ENCODE measurements around the gene CHMP2A.
"Not testable (repeated sequence)": the region's sequence is repeated elsewhere in the genome, so short reads cannot be mapped to it uniquely, and the experiment has no call there.

The CHMP2A gene

GRCh38 chr19:58577581-58577980 lies 22.7 kb upstream of the CHMP2A start:
- not testable (repeated sequence) for H3K9me3 ChIP-seq (ENCODE audit: control insufficient read depth in 2 of 2, low read length in 2 of 2); H3K27ac ChIP-seq (ENCODE audit: low read depth in 2 of 2, low read length in 2 of 2); H3K36me3 ChIP-seq (ENCODE audit: control insufficient read depth in 2 of 2, insufficient read depth in 2 of 2, low read length in 2 of 2); H3K9ac ChIP-seq (ENCODE audit: low read depth in 1 of 2, low read length in 2 of 2); H3K4me3 ChIP-seq (ENCODE audit: low read length in 2 of 2); H3K27me3 ChIP-seq (ENCODE audit: control insufficient read depth in 2 of 2, insufficient read depth in 2 of 2, low read length in 2 of 2)
- peaks cover 12 to 16% of the 10 kb centered on the region in 2 donors for H3K4me1 ChIP-seq (ENCODE audit: control insufficient read depth in 2 of 2, insufficient read depth in 2 of 2, low read length in 2 of 2)

- no peaks in the 10 kb centered on the region for H3K27me3 ChIP-seq (ENCODE audit: control insufficient read depth in 2 of 2, insufficient read depth in 2 of 2, low read length in 2 of 2)
- H3K4me1 ChIP-seq (ENCODE audit: control insufficient read depth in 2 of 2, insufficient read depth in 2 of 2, low read length in 2 of 2), result peaks cover 15 to 22% of the 10 kb centered on the region in 2 donors
- H3K9me3 ChIP-seq (ENCODE audit: control insufficient read depth in 2 of 2, low read length in 2 of 2), result no peaks in the 10 kb centered on the region
- H3K27ac ChIP-seq (ENCODE audit: low read depth in 2 of 2, low read length in 2 of 2), result peak overlapping the region; percentile 87 to 91
- H3K4me3 ChIP-seq (ENCODE audit: low read length in 2 of 2), result peak overlapping the region; percentile 88 to 91
- peaks cover 2 to 4% of the 10 kb centered on the region in 2 donors for H3K36me3 ChIP-seq (ENCODE audit: control insufficient read depth in 2 of 2, insufficient read depth in 2 of 2, low read length in 2 of 2)
- peak overlapping the region; percentile 67 to 85 for H3K9ac ChIP-seq (ENCODE audit: low read depth in 1 of 2, low read length in 2 of 2)
Measured at GRCh38 chr19:58575183-58576041, 20.5 kb upstream of the CHMP2A start.

GRCh38 chr19:58573658-58574164 lies 18.8 kb upstream of the CHMP2A start:
- H3K4me3 ChIP-seq (ENCODE audit: low read length in 2 of 2), result peak overlapping the region; percentile 79 to 96
- peaks cover 12 to 16% of the 10 kb centered on the region in 2 donors for H3K36me3 ChIP-seq (ENCODE audit: control insufficient read depth in 2 of 2, insufficient read depth in 2 of 2, low read length in 2 of 2)
- peak overlapping the region; percentile 96 to 100 for H3K27ac ChIP-seq (ENCODE audit: low read depth in 2 of 2, low read length in 2 of 2)
- peak overlapping the region; percentile 27 to 77 for H3K9ac ChIP-seq (ENCODE audit: low read depth in 1 of 2, low read length in 2 of 2)
- peaks cover 15 to 22% of the 10 kb centered on the region in 2 donors for H3K4me1 ChIP-seq (ENCODE audit: control insufficient read depth in 2 of 2, insufficient read depth in 2 of 2, low read length in 2 of 2)
- no peaks in the 10 kb centered on the region for H3K27me3 ChIP-seq (ENCODE audit: control insufficient read depth in 2 of 2, insufficient read depth in 2 of 2, low read length in 2 of 2)
- no peaks in the 10 kb centered on the region for H3K9me3 ChIP-seq (ENCODE audit: control insufficient read depth in 2 of 2, low read length in 2 of 2)

GRCh38 chr19:58572818-58573657 lies 18.1 kb upstream of the CHMP2A start, which contains the start of gene MZF1:
Gene MZF1 (minus strand): TSS chr19:58573335. CDS start chr19:58571389, 1,946 bp downstream.
- H3K4me3 ChIP-seq (ENCODE audit: low read length in 2 of 2), result peak within 1 kb of the TSS; percentile 79 to 96
- no peaks in the 10 kb centered on the region for H3K9me3 ChIP-seq (ENCODE audit: control insufficient read depth in 2 of 2, low read length in 2 of 2)
- no peaks in the 10 kb centered on the region for H3K27me3 ChIP-seq (ENCODE audit: control insufficient read depth in 2 of 2, insufficient read depth in 2 of 2, low read length in 2 of 2)
- H3K4me1 ChIP-seq (ENCODE audit: control insufficient read depth in 2 of 2, insufficient read depth in 2 of 2, low read length in 2 of 2), result peaks cover 15 to 22% of the 10 kb centered on the region in 2 donors
- peaks cover 15 to 18% of the 10 kb centered on the region in 2 donors for H3K36me3 ChIP-seq (ENCODE audit: control insufficient read depth in 2 of 2, insufficient read depth in 2 of 2, low read length in 2 of 2)
- H3K9ac ChIP-seq (ENCODE audit: low read depth in 1 of 2, low read length in 2 of 2), result peak within 1 kb of the TSS; percentile 77 to 99
- peak within 1 kb of the TSS; percentile 96 to 100 for H3K27ac ChIP-seq (ENCODE audit: low read depth in 2 of 2, low read length in 2 of 2)

- H3K36me3 ChIP-seq (ENCODE audit: control insufficient read depth in 2 of 2, insufficient read depth in 2 of 2, low read length in 2 of 2), result peaks cover 15 to 18% of the 10 kb centered on the region in 2 donors
- peak overlapping the region; percentile 77 to 99 for H3K9ac ChIP-seq (ENCODE audit: low read depth in 1 of 2, low read length in 2 of 2)
- H3K27ac ChIP-seq (ENCODE audit: low read depth in 2 of 2, low read length in 2 of 2), result peak overlapping the region; percentile 96 to 100
- H3K4me3 ChIP-seq (ENCODE audit: low read length in 2 of 2), result peak overlapping the region; percentile 79 to 96
- peaks cover 15 to 22% of the 10 kb centered on the region in 2 donors for H3K4me1 ChIP-seq (ENCODE audit: control insufficient read depth in 2 of 2, insufficient read depth in 2 of 2, low read length in 2 of 2)
- H3K9me3 ChIP-seq (ENCODE audit: control insufficient read depth in 2 of 2, low read length in 2 of 2), result no peaks in the 10 kb centered on the region
- H3K27me3 ChIP-seq (ENCODE audit: control insufficient read depth in 2 of 2, insufficient read depth in 2 of 2, low read length in 2 of 2), result no peaks in the 10 kb centered on the region
Measured at GRCh38 chr19:58572026-58572817, 17.3 kb upstream of the CHMP2A start.

- Histone ChIP-seq H3K36me3 (ENCODE audit: control insufficient read depth in 2 of 2, insufficient read depth in 2 of 2, low read length in 2 of 2) (peaks cover 15 to 19% of the 10 kb centered on the region in 2 donors), H3K4me1 (ENCODE audit: control insufficient read depth in 2 of 2, insufficient read depth in 2 of 2, low read length in 2 of 2) (peaks cover 15 to 22% of the 10 kb centered on the region in 2 donors), H3K4me3 (ENCODE audit: low read length in 2 of 2) (no peak overlapping the region), H3K27me3 (ENCODE audit: control insufficient read depth in 2 of 2, insufficient read depth in 2 of 2, low read length in 2 of 2) (no peaks in the 10 kb centered on the region), H3K9me3 (ENCODE audit: control insufficient read depth in 2 of 2, low read length in 2 of 2) (no peaks in the 10 kb centered on the region), H3K27ac (ENCODE audit: low read depth in 2 of 2, low read length in 2 of 2) (no peak overlapping the region), H3K9ac (ENCODE audit: low read depth in 1 of 2, low read length in 2 of 2) (peak overlapping the region in 1 of 2 donors; percentile 17)
Measured at GRCh38 chr19:58571575-58571947, 16.7 kb upstream of the CHMP2A start.

- Histone ChIP-seq H3K27ac (ENCODE audit: low read depth in 2 of 2, low read length in 2 of 2) (no peak overlapping the region), H3K9me3 (ENCODE audit: control insufficient read depth in 2 of 2, low read length in 2 of 2) (no peaks in the 10 kb centered on the region), H3K4me1 (ENCODE audit: control insufficient read depth in 2 of 2, insufficient read depth in 2 of 2, low read length in 2 of 2) (peaks cover 14 to 21% of the 10 kb centered on the region in 2 donors), H3K9ac (ENCODE audit: low read depth in 1 of 2, low read length in 2 of 2) (no peak overlapping the region), H3K27me3 (ENCODE audit: control insufficient read depth in 2 of 2, insufficient read depth in 2 of 2, low read length in 2 of 2) (no peaks in the 10 kb centered on the region), H3K36me3 (ENCODE audit: control insufficient read depth in 2 of 2, insufficient read depth in 2 of 2, low read length in 2 of 2) (peaks cover 15 to 22% of the 10 kb centered on the region in 2 donors), H3K4me3 (ENCODE audit: low read length in 2 of 2) (no peak overlapping the region)
Measured at GRCh38 chr19:58570770-58571574, 16.1 kb upstream of the CHMP2A start.

- H3K4me3 ChIP-seq (ENCODE audit: low read length in 2 of 2), result no peak overlapping the region
- H3K27me3 ChIP-seq (ENCODE audit: control insufficient read depth in 2 of 2, insufficient read depth in 2 of 2, low read length in 2 of 2), result no peaks in the 10 kb centered on the region
- no peak overlapping the region for H3K9ac ChIP-seq (ENCODE audit: low read depth in 1 of 2, low read length in 2 of 2)
- no peak overlapping the region for H3K27ac ChIP-seq (ENCODE audit: low read depth in 2 of 2, low read length in 2 of 2)
- H3K4me1 ChIP-seq (ENCODE audit: control insufficient read depth in 2 of 2, insufficient read depth in 2 of 2, low read length in 2 of 2), result peaks cover 13 to 16% of the 10 kb centered on the region in 2 donors
- H3K9me3 ChIP-seq (ENCODE audit: control insufficient read depth in 2 of 2, low read length in 2 of 2), result no peaks in the 10 kb centered on the region
- peaks cover 15 to 22% of the 10 kb centered on the region in 2 donors for H3K36me3 ChIP-seq (ENCODE audit: control insufficient read depth in 2 of 2, insufficient read depth in 2 of 2, low read length in 2 of 2)
Measured at GRCh38 chr19:58569943-58570670, 15.2 kb upstream of the CHMP2A start.
